ENCODE data around the gene FLYWCH1.
A peak's percentile ranks its signal among the peaks of the same experiment; 100 is the strongest.
"Not testable (repeated sequence)": the region's sequence is repeated elsewhere in the genome, so short reads cannot be mapped to it uniquely, and the experiment has no call there.

FLYWCH1 gene

GRCh38 chr16:2926650-2926999 is 14.9 kb downstream of the FLYWCH1 start:
- no peak for DNase-seq (ENCODE audit: low spot score)
- in situ Hi-C loops (cut with MboI; ENCODE audit: low sequenced_read_pairs, unreplicated experiment), result no loop called here
- TF ChIP-seq CTCF (IDR thresholded peaks at IDR 0.05; ENCODE audit: borderline replicate concordance, control extremely low read depth, extremely low read depth, insufficient read depth, missing control alignments), result no peak

GRCh38 chr16:2927010-2927646 is 15.4 kb downstream of the FLYWCH1 start:
- peak; percentile 96 for TF ChIP-seq CTCF (IDR thresholded peaks at IDR 0.05; ENCODE audit: borderline replicate concordance, control extremely low read depth, extremely low read depth, insufficient read depth, missing control alignments)
- in situ Hi-C loops (cut with MboI; ENCODE audit: low sequenced_read_pairs, unreplicated experiment), result no loop called here
- peak; percentile 85 for DNase-seq (ENCODE audit: low spot score)

- DNase-seq (ENCODE audit: low spot score); in situ Hi-C loops (cut with MboI; ENCODE audit: low sequenced_read_pairs, unreplicated experiment): not testable (repeated sequence)
These were observed 16.4 kb downstream of the FLYWCH1 start for GRCh38 chr16:2928151-2928550.

GRCh38 chr16:2928796-2929195 is 17.1 kb downstream of the FLYWCH1 start:
- in situ Hi-C loops (cut with MboI; ENCODE audit: low sequenced_read_pairs, unreplicated experiment), result no loop called here
- TF ChIP-seq CTCF (IDR thresholded peaks at IDR 0.05; ENCODE audit: borderline replicate concordance, control extremely low read depth, extremely low read depth, insufficient read depth, missing control alignments), result no peak
- DNase-seq (ENCODE audit: low spot score), result no peak

GRCh38 chr16:2929693-2930092 is 18.0 kb downstream of the FLYWCH1 start:
- DNase-seq (ENCODE audit: low spot score), result no peak
- in situ Hi-C loops (cut with MboI; ENCODE audit: low sequenced_read_pairs, unreplicated experiment), result no loop called here
- TF ChIP-seq CTCF (IDR thresholded peaks at IDR 0.05; ENCODE audit: borderline replicate concordance, control extremely low read depth, extremely low read depth, insufficient read depth, missing control alignments), result no peak

GRCh38 chr16:2930236-2930635 is 18.5 kb downstream of the FLYWCH1 start:
- TF ChIP-seq CTCF (IDR thresholded peaks at IDR 0.05; ENCODE audit: borderline replicate concordance, control extremely low read depth, extremely low read depth, insufficient read depth, missing control alignments), result no peak
- no peak for DNase-seq (ENCODE audit: low spot score)
- in situ Hi-C loops (cut with MboI; ENCODE audit: low sequenced_read_pairs, unreplicated experiment), result no loop called here

- DNase-seq (ENCODE audit: low spot score); in situ Hi-C loops (cut with MboI; ENCODE audit: low sequenced_read_pairs, unreplicated experiment): not testable (repeated sequence)
These were observed 19.6 kb downstream of the FLYWCH1 start for GRCh38 chr16:2931231-2931914.
